ELF-1 (cell line): Measurements from ENCODE around the gene TMEM94.

Source experiments
- DNase-seq: peaks from one replicate; pipeline ENCODE4 v3.0.0-alpha.2; 2016; ENCODE audit warnings: low read depth, low spot score

TMEM94 gene

GRCh38 chr17:75525806-75526554, 69.5 kb downstream of the TMEM94 start:
- DNase-seq, result peak; percentile 38

- no peak for DNase-seq
These were observed 70.3 kb downstream of the TMEM94 start for GRCh38 chr17:75526555-75527270.

GRCh38 chr17:75530837-75531720, 74.6 kb downstream of the TMEM94 start:
- DNase-seq, result no peak

- DNase-seq, result no peak
These were observed 75.3 kb downstream of the TMEM94 start for GRCh38 chr17:75531721-75532072.

GRCh38 chr17:75535119-75535537, 78.7 kb downstream of the TMEM94 start:
- DNase-seq, result peak; percentile 65

- DNase-seq, result no peak
These were observed 79.4 kb downstream of the TMEM94 start for GRCh38 chr17:75535871-75536270.

- no peak for DNase-seq
These were observed 79.9 kb downstream of the TMEM94 start for GRCh38 chr17:75536366-75536765.

GRCh38 chr17:75539967-75540729, 83.7 kb downstream of the TMEM94 start:
- peak; percentile 65 for DNase-seq

GRCh38 chr17:75540923-75541503, 84.6 kb downstream of the TMEM94 start:
- no peak for DNase-seq

- peak; percentile 48 for DNase-seq
These were observed 85.8 kb downstream of the TMEM94 start for GRCh38 chr17:75542229-75542628.

- peak; percentile 45 for DNase-seq
These were observed 86.4 kb downstream of the TMEM94 start for GRCh38 chr17:75542728-75543336.

GRCh38 chr17:75544250-75544649, 87.8 kb downstream of the TMEM94 start:
- DNase-seq, result no peak

GRCh38 chr17:75546181-75546580, 89.7 kb downstream of the TMEM94 start:
- DNase-seq, result no peak

GRCh38 chr17:75547091-75547490, 90.7 kb downstream of the TMEM94 start:
- no peak for DNase-seq

GRCh38 chr17:75548813-75549212, 92.4 kb downstream of the TMEM94 start:
- no peak for DNase-seq
